Activated T-helper 1 cell treated with anti-CD3 and anti-CD28 coated beads, Interleukin-12 subunit alpha, Interleukin-12 subunit beta, Interleukin-2, Interleukin-4 antibody, amounts not matched to agents 30 ng/mL and 10 ng/mL and 1 ng/mL, durations not matched to agents 14 hours and 24 hours and 36 hours (primary cell): ENCODE measurements around the gene APOO. TPM values are rescaled to one million over a fixed set of nuclear protein-coding genes. Genes with fewer than 3 reads are reported as not detected.

ENCODE experiments used
- DNase-seq: peaks from one replicate; pipeline ENCODE4 v3.0.0; 2021; ENCODE audit warnings: low spot score
- H3K27ac Mint-ChIP-seq: one replicate; pipeline ENCODE4 v1.8.0; 2021; ENCODE audit warnings: mild to moderate bottlenecking, mixed read lengths
- H3K27me3 Mint-ChIP-seq: one replicate; pipeline ENCODE4 v1.8.0; 2022; ENCODE audit warnings: mild to moderate bottlenecking, moderate library complexity, mixed read lengths; ENCODE audit not compliant: insufficient read depth
- H3K36me3 Mint-ChIP-seq: one replicate; pipeline ENCODE4 v1.8.0; 2021; ENCODE audit warnings: low read depth, mixed read lengths
- H3K4me1 Mint-ChIP-seq: one replicate; pipeline ENCODE4 v1.8.0; 2021; ENCODE audit warnings: low read depth, mixed read lengths
- H3K4me3 Mint-ChIP-seq: one replicate; pipeline ENCODE4 v1.8.0; 2021; ENCODE audit warnings: mild to moderate bottlenecking, moderate library complexity, mixed read lengths
- H3K9me3 Mint-ChIP-seq: one replicate; pipeline ENCODE4 v1.8.0; 2021; ENCODE audit warnings: mixed read lengths
- intact Hi-C: fragments of 100-400 bp; cut with micrococcal nuclease; formaldehyde crosslinking; loops from one replicate; pipeline ENCODE4 v1.15.1; 2024
- total RNA-seq: library from RNA; stranded (reverse); gene quantifications from 2 replicates; pipeline ENCODE4 v1.2.3, GENCODE V29; 2022

The APOO gene
- 29.0 and 30.0 TPM in 2 replicates for total RNA-seq

- Mint-ChIP-seq H3K27ac (peak within 1 kb of the TSS; percentile 89), H3K27me3 (no peaks in the 10 kb centered on the region), H3K4me1 (peaks cover 13% of the 10 kb centered on the region), H3K9me3 (no peaks in the 10 kb centered on the region), H3K4me3 (peak within 1 kb of the TSS; percentile 85), H3K36me3 (no peaks in the 10 kb centered on the region)
- intact Hi-C loops, result loop anchor here (1.0 to 10.0 kb wide), 10 partner anchors 46 to 335 kb away; partner anchors contain the start of genes ACOT9, EIF2S3, PRDX4 and SAT1
- DNase-seq, result peak; percentile 88
Measured at GRCh38 chrX:23907498-23908218, at the start of gene APOO, which contains the start of gene CXorf58. Gene APOO, minus strand, starts transcription at chrX:23907938. Its CDS starts 236 bp downstream, at chrX:23907702. Gene CXorf58, plus strand, starts transcription at chrX:23908006. Its CDS starts 2,297 bp downstream, at chrX:23910303.

DNA sequence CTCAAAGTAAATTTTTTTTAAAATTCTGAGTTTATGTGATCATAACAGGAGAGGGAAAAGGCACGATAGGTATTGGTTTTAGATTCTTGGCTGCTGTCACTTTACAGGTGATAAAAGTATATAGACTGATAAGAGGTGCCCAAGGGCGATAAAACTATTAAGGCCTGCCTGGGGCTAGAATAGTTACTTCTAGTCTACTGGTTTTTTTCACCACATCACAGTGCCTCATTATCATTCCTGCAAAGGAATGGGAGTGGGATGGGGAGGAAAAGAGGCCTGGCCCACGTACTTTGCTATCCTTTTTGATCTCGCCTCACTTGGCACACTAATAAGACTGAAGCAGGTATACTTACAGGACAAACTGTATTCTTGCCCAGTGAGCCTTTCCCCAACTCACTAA, 46.7 kb upstream of the APOO start:
- intact Hi-C loops, result loop anchor here (5.0 kb wide), 3 partner anchors 33 to 212 kb away; partner anchors contain the start of genes ACOT9 and ZFX
- no peak overlapping the region for H3K27ac Mint-ChIP-seq

GRCh38 chrX:23953908-23954269, 46.2 kb upstream of the APOO start:
- Mint-ChIP-seq H3K4me1 (peaks cover 24% of the 10 kb centered on the region), H3K27me3 (no peaks in the 10 kb centered on the region), H3K27ac (peak overlapping the region; percentile 95), H3K4me3 (peak overlapping the region; percentile 82), H3K36me3 (no peaks in the 10 kb centered on the region), H3K9me3 (no peaks in the 10 kb centered on the region)
- intact Hi-C loops, result loop anchor here (1.0 to 5.0 kb wide), 8 partner anchors 33 to 212 kb away; partner anchors contain the start of genes ACOT9, CXorf58, EIF2S3 and SAT1
- DNase-seq, result no peak

More for the DNA sequence above, 46.7 kb upstream of the APOO start:
- Mint-ChIP-seq H3K36me3 (no peaks in the 10 kb centered on the region), H3K27me3 (no peaks in the 10 kb centered on the region), H3K4me1 (peaks cover 26% of the 10 kb centered on the region), H3K9me3 (no peaks in the 10 kb centered on the region), H3K4me3 (no peak overlapping the region)
- DNase-seq, result no peak

GRCh38 chrX:23952984-23953907, 45.5 kb upstream of the APOO start:
- intact Hi-C loops, result loop anchor here (1.0 to 5.0 kb wide), 8 partner anchors 34 to 211 kb away; partner anchors contain the start of genes ACOT9, CXorf58, EIF2S3 and SAT1
- Mint-ChIP-seq H3K4me1 (peaks cover 28% of the 10 kb centered on the region), H3K27ac (peak overlapping the region; percentile 95), H3K9me3 (no peaks in the 10 kb centered on the region), H3K36me3 (no peaks in the 10 kb centered on the region), H3K27me3 (no peaks in the 10 kb centered on the region), H3K4me3 (peak overlapping the region; percentile 82)
- DNase-seq, result peak; percentile 45

- H3K4me1 Mint-ChIP-seq, result peaks cover 32% of the 10 kb centered on the region
- no peaks in the 10 kb centered on the region for H3K9me3 Mint-ChIP-seq
- no peaks in the 10 kb centered on the region for H3K36me3 Mint-ChIP-seq
- no peak for DNase-seq
- H3K27ac Mint-ChIP-seq, result no peak overlapping the region
- H3K27me3 Mint-ChIP-seq, result no peaks in the 10 kb centered on the region
- H3K4me3 Mint-ChIP-seq, result peak overlapping the region; percentile 60
- intact Hi-C loops, result loop anchor here (2.0 to 5.0 kb wide), 4 partner anchors 35 to 210 kb away; partner anchors contain the start of genes ACOT9, SAT1 and ZFX
Measured at GRCh38 chrX:23952391-23952790, 44.7 kb upstream of the APOO start.

GRCh38 chrX:23945206-23945605, 37.5 kb upstream of the APOO start:
- Mint-ChIP-seq H3K27ac (no peak overlapping the region), H3K27me3 (no peaks in the 10 kb centered on the region), H3K4me1 (peaks cover 11% of the 10 kb centered on the region), H3K9me3 (no peaks in the 10 kb centered on the region), H3K4me3 (no peak overlapping the region), H3K36me3 (peaks cover 4% of the 10 kb centered on the region)
- DNase-seq, result no peak
- intact Hi-C loops, result no loop called here

DNA sequence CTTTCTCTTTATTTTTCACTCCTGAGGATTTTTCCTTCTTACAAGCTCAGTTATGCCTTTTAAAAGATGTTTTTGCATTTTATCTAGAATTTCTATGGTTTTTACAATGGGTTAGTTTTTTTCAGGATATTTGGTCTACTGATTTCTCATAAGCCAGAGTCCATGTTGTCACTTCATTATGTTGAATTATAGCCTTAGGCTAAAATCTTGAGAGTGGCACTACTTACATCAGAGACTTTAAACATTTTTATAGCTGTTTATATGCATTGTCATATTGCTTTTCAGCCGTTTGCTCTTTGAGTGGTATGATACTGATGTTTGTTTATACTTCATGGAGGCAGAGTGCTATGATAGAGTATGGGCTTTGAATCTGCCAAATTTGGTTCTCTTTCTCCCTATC, 36.5 kb upstream of the APOO start:
- Mint-ChIP-seq H3K27me3 (no peaks in the 10 kb centered on the region), H3K27ac (no peak overlapping the region), H3K9me3 (no peaks in the 10 kb centered on the region), H3K4me1 (peaks cover 8% of the 10 kb centered on the region), H3K36me3 (peaks cover 4% of the 10 kb centered on the region), H3K4me3 (no peak overlapping the region)
- no peak for DNase-seq
- intact Hi-C loops, result no loop called here

- H3K36me3 Mint-ChIP-seq, result no peaks in the 10 kb centered on the region
- no peaks in the 10 kb centered on the region for H3K4me1 Mint-ChIP-seq
- H3K4me3 Mint-ChIP-seq, result no peak overlapping the region
- no peaks in the 10 kb centered on the region for H3K9me3 Mint-ChIP-seq
- DNase-seq, result no peak
- H3K27me3 Mint-ChIP-seq, result no peaks in the 10 kb centered on the region
- intact Hi-C loops, result no loop called here
- no peak overlapping the region for H3K27ac Mint-ChIP-seq
Measured at GRCh38 chrX:23939203-23939602, 31.5 kb upstream of the APOO start.

- H3K4me1 Mint-ChIP-seq, result no peaks in the 10 kb centered on the region
Measured at GRCh38 chrX:23938690-23939089, 31.0 kb upstream of the APOO start.

DNA sequence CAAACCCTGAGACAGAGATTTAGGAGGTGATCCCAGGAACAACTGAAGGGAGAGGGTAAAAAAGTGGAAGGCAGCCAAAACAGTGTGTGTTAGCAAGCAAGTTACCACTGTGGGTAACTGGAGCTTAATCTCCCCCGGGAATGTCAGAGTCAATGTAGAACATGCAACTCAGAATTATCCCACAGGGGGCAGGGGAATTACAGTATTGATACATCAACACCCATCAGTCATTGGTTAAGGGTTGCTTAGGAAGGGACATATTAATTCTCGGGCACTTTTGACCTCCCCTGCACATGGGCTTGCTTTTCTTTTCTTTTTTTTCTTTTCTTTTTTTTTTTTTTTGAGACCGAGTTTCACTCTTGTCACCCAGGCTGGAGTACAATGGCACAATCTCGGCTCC, 29.4 kb upstream of the APOO start:
- DNase-seq, result no peak
- H3K27ac Mint-ChIP-seq, result no peak overlapping the region
- H3K36me3 Mint-ChIP-seq, result no peaks in the 10 kb centered on the region
- peaks cover 4% of the 10 kb centered on the region for H3K4me1 Mint-ChIP-seq
- no peaks in the 10 kb centered on the region for H3K9me3 Mint-ChIP-seq
- H3K4me3 Mint-ChIP-seq, result no peak overlapping the region
- H3K27me3 Mint-ChIP-seq, result no peaks in the 10 kb centered on the region
- intact Hi-C loops, result no loop called here

More at GRCh38 chrX:23938690-23939089, 31.0 kb upstream of the APOO start:
- intact Hi-C loops, result no loop called here
- H3K36me3 Mint-ChIP-seq, result no peaks in the 10 kb centered on the region
- no peak overlapping the region for H3K27ac Mint-ChIP-seq
- H3K4me3 Mint-ChIP-seq, result no peak overlapping the region
- no peak for DNase-seq
- H3K27me3 Mint-ChIP-seq, result no peaks in the 10 kb centered on the region
- no peaks in the 10 kb centered on the region for H3K9me3 Mint-ChIP-seq

GRCh38 chrX:23936180-23936579, 28.4 kb upstream of the APOO start:
- intact Hi-C loops, result no loop called here
- Mint-ChIP-seq H3K27me3 (no peaks in the 10 kb centered on the region), H3K4me3 (no peak overlapping the region), H3K27ac (no peak overlapping the region), H3K4me1 (peaks cover 12% of the 10 kb centered on the region), H3K9me3 (no peaks in the 10 kb centered on the region), H3K36me3 (no peaks in the 10 kb centered on the region)
- no peak for DNase-seq

- Mint-ChIP-seq H3K9me3 (no peaks in the 10 kb centered on the region), H3K27me3 (no peaks in the 10 kb centered on the region), H3K4me3 (no peak overlapping the region), H3K36me3 (no peaks in the 10 kb centered on the region), H3K4me1 (peaks cover 17% of the 10 kb centered on the region), H3K27ac (no peak overlapping the region)
- intact Hi-C loops, result no loop called here
- DNase-seq, result no peak
Measured at GRCh38 chrX:23935106-23935505, 27.4 kb upstream of the APOO start.
